ENCODE data around the gene CCDC87.

CCDC87 gene

DNA sequence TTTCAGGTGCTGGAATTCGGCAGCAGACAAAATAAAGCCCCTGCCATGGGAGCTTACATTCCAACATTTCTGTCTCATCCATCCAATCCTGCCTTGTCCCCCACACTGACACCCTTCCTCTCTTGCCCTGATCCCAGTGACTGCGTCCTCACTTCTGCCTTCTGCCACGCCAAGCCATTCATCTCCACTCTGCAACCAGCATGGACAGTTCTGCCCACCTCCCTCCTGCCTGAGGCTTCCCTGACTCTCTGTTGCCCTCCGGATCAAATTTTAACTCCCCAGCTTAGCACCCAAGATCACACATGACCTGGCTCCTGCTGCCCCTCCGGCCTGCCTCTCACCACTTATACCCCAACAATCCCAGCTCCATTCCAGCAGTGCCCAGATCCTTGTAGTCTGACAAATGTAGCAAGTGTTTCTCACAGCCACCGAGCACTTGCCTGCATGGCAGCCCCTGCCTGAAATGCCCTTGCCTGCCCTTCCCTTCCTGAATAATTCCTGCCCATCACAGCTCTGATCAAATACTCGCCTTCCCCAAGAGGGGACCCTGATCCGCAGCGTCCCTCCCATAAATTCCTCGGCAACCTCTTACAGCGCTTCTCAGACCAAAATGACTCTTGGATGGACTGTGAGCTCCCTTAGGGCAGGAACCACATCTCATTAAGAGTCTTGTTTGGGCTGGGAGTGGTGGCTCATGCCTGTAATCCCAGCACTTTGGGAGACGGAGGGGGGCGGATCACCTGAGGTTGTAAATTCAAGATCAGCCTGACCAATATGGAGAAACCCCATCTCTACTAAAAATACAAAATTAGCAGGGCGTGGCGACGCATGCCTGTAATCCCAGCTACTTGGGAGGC is 43.9 kb downstream of the CCDC87 start:
- no peak overlapping the region for H3K27ac ChIP-seq
- peaks cover 6% of the 10 kb centered on the region for H3K4me1 ChIP-seq
- no peaks in the 10 kb centered on the region for H3K9me3 ChIP-seq (ENCODE audit: control insufficient read depth, low read length)
- H3K4me2 ChIP-seq (ENCODE audit: low read length), result no peak overlapping the region
- no peak overlapping the region for H3K9ac ChIP-seq
- H3K36me3 ChIP-seq (ENCODE audit: control insufficient read depth, insufficient read depth, low read length), result no peaks in the 10 kb centered on the region
- no peak overlapping the region for H3K4me3 ChIP-seq (ENCODE audit: low read depth, low read length)
- no peaks in the 10 kb centered on the region for H3K27me3 ChIP-seq (ENCODE audit: control insufficient read depth, insufficient read depth, low read length)
- H3K79me2 ChIP-seq, result no peaks in the 10 kb centered on the region
- no peak for TF ChIP-seq CTCF (IDR thresholded peaks at IDR 0.05)
- no peak overlapping the region for H2AFZ ChIP-seq

- Histone ChIP-seq H3K4me3 (ENCODE audit: low read depth, low read length) (no peak overlapping the region), H3K4me2 (ENCODE audit: low read length) (no peak overlapping the region), H3K79me2 (no peaks in the 10 kb centered on the region), H3K9me3 (ENCODE audit: control insufficient read depth, low read length) (no peaks in the 10 kb centered on the region), H2AFZ (peak overlapping the region; percentile 53), H3K9ac (no peak overlapping the region), H3K27me3 (ENCODE audit: control insufficient read depth, insufficient read depth, low read length) (no peaks in the 10 kb centered on the region), H3K27ac (peak overlapping the region; percentile 4), H3K36me3 (ENCODE audit: control insufficient read depth, insufficient read depth, low read length) (no peaks in the 10 kb centered on the region), H3K4me1 (peaks cover 6% of the 10 kb centered on the region)
- no peak for TF ChIP-seq CTCF (IDR thresholded peaks at IDR 0.05)
Observed at GRCh38 chr11:66548041-66548440, 44.8 kb downstream of the CCDC87 start.

GRCh38 chr11:66547662-66548009 is 45.2 kb downstream of the CCDC87 start:
- no peaks in the 10 kb centered on the region for H3K27me3 ChIP-seq (ENCODE audit: control insufficient read depth, insufficient read depth, low read length)
- no peak overlapping the region for H3K9ac ChIP-seq
- peak overlapping the region; percentile 4 for H3K27ac ChIP-seq
- peaks cover 6% of the 10 kb centered on the region for H3K4me1 ChIP-seq
- no peaks in the 10 kb centered on the region for H3K9me3 ChIP-seq (ENCODE audit: control insufficient read depth, low read length)
- no peak for TF ChIP-seq CTCF (IDR thresholded peaks at IDR 0.05)
- peak overlapping the region; percentile 53 for H2AFZ ChIP-seq
- no peak overlapping the region for H3K4me3 ChIP-seq (ENCODE audit: low read depth, low read length)
- H3K36me3 ChIP-seq (ENCODE audit: control insufficient read depth, insufficient read depth, low read length), result no peaks in the 10 kb centered on the region
- no peak overlapping the region for H3K4me2 ChIP-seq (ENCODE audit: low read length)
- H3K79me2 ChIP-seq, result no peaks in the 10 kb centered on the region

- H3K4me3 ChIP-seq (ENCODE audit: low read depth, low read length), result no peak overlapping the region
- peak overlapping the region; percentile 4 for H3K27ac ChIP-seq
- no peaks in the 10 kb centered on the region for H3K79me2 ChIP-seq
- peaks cover 6% of the 10 kb centered on the region for H3K4me1 ChIP-seq
- no peak for TF ChIP-seq CTCF (IDR thresholded peaks at IDR 0.05)
- no peaks in the 10 kb centered on the region for H3K9me3 ChIP-seq (ENCODE audit: control insufficient read depth, low read length)
- H3K4me2 ChIP-seq (ENCODE audit: low read length), result no peak overlapping the region
- no peaks in the 10 kb centered on the region for H3K27me3 ChIP-seq (ENCODE audit: control insufficient read depth, insufficient read depth, low read length)
- no peaks in the 10 kb centered on the region for H3K36me3 ChIP-seq (ENCODE audit: control insufficient read depth, insufficient read depth, low read length)
- peak overlapping the region; percentile 87 for H2AFZ ChIP-seq
- H3K9ac ChIP-seq, result no peak overlapping the region
Observed at GRCh38 chr11:66546966-66547661, 45.7 kb downstream of the CCDC87 start.
